DMS53 treated with DMSO at 0.1 percent for 48 hours (cell line): ENCODE results near the gene POLN.
"Not testable (repeated sequence)": the region's sequence is repeated elsewhere in the genome, so short reads cannot be mapped to it uniquely, and the experiment has no call there.

Experiments
- DNase-seq: peaks from one replicate; lab custom pipeline; 2025; ENCODE audit not compliant: unreplicated experiment; lab: John Stamatoyannopoulos, UW

Gene POLN

DNA sequence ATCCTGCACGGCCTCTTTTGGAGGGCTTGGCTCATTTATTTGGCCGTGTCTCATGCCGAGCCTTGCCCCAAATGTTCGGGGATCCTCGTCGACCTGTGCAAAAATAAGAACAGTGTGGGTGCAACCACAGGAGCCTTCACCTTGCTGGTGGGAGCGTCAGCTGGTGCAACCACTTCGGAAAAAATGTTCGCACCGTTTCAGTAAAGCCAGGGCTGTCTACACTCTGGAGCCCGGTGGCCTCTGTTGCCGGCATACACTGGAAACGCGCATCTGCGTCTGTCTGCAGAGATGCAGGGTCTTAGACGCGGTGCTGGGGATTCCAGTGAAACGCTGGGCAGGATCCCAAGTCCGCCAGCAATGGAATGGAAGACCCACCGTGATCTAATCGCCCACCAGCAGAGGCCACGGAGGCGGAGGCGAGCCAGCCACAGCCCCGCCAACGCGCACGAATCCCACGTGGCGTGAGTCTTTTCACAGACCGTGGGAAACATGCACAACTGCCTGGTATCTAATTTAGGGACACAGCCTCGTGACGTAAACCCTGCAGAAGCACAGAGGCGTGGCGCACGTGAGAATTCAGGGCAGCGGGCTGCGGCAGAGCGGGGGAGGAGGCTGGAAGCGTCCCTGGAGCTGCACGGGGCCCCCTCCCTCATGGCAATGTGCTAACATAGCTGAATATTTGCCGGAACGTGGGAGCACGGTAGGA is 33.8 kb upstream of the POLN start:
- DNase-seq: no peak

DNA sequence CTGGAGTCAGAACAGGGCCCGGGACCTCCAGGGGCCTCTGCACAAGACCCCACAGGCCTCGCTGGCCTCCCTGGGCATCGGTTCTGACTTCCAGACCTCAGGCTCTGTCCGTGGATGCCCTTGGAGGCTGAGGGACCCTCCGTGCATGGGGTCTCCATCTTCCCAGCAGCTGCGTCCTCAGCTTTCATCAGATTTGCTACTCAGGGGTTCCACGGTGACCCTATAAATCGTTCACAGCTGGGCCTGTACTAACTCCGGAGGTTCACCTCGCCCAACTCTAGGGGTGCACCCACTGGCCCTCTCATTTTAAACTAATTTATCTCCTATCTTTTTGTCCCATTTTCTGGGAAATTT is 33.1 kb upstream of the POLN start:
- not testable (repeated sequence) for DNase-seq

DNA sequence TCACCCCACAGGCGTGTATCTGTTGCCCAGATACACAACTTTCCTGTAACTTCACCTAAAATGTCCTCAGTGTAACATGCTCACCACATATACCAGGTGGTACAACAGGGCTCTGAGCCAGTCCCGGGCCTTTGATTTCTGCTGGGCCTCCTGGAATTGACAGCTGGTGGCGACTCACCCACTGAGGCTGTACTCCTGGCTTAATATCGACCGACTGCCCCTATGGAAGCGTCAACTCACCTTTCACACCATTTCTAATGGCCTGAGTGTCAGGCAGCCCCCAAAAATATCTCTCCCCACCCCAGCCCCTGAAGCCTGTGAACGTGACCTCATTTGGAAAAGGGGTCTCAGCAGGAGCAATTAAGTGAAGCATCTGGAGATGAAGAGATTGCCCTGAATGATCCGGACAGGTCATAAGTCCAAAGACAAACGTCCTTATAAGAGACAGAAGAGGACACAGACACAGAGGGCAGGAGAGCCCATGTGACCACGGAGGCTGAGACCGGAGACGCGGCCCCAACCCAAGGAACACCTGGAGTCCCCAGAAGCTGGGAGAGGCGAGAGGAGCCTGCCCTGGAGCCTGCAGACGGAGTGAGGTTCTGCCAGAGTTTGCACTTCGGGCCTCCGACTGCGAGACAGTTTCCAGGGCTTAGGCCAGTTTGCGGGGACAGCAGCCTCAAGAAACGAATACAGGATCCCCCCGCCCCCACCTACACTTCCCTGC is 32.6 kb upstream of the POLN start:
- DNase-seq: no peak

GRCh38 chr4:2273657-2274319 is 31.9 kb upstream of the POLN start:
- DNase-seq: no peak

- no peak for DNase-seq
Observed at GRCh38 chr4:2273221-2273620, 31.3 kb upstream of the POLN start.

GRCh38 chr4:2272828-2273120 is 30.9 kb upstream of the POLN start:
- DNase-seq: no peak

- no peak for DNase-seq
Observed at GRCh38 chr4:2272026-2272827, 30.3 kb upstream of the POLN start.

- no peak for DNase-seq
Observed at GRCh38 chr4:2271279-2272025, 29.5 kb upstream of the POLN start.

DNA sequence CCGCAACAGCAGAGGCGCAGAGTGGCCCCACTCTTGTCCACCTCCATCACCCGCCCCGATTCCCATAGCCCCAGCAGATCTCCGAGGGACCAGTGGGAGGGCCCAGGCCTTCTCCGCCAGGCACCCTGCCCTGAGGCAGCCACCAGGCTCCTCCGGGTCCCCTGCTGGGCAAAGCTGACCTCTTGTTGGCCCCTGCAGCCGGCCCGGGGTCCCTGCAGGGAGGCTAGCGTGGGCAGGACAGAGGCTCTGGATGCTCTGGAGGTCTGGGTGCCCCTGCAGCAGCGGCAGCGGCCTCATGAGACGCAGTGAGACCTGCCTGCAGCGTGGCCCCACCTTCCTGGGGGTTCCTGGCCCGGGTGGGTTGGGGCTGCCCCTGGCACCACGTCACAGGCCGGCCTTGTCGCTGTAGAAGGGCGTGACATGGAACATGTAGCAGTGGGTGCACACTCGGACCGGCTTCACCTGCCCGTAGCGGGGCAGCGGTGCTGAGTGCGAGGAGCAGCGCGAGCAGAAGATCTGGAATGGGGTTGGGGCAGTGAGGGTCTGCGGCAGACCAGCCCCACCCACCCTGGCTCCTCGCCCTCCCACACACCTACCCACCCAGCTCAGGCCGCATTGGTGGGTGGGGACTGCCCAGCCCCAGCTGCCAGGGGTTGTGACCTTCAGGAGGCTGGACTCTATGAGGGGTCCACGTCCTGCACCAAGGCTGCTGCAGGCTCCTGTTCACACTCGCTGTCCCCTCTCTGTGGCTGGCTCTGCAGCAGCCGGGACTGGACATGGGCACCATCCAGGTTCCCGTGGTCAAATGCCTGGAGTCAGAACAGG is 28.6 kb upstream of the POLN start:
- no peak for DNase-seq

GRCh38 chr4:2269618-2270163 is 27.8 kb upstream of the POLN start:
- no peak for DNase-seq

GRCh38 chr4:2269206-2269531 is 27.2 kb upstream of the POLN start:
- DNase-seq: no peak

- no peak for DNase-seq
Observed at GRCh38 chr4:2268357-2269205, 26.7 kb upstream of the POLN start.

DNA sequence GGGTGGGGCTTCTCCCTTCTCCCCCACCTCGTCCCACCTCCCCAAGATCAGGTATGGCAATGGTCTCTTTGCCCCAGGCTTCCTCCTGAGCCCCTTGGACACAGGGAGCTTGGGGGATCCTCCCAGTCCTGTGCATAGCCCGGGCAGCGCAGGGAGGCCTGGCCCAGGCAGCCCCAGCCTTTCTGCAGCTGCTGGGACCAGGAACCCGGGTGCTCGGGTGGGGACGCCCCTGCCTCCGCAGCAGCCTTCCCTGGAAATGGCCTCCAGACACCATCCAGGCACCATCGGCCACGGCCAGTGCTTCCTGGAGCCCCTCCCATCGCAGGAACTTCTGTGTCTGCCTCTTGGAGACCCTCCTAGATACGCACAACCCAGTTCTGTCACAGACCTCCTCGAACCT is 25.9 kb upstream of the POLN start:
- DNase-seq: no peak

DNA sequence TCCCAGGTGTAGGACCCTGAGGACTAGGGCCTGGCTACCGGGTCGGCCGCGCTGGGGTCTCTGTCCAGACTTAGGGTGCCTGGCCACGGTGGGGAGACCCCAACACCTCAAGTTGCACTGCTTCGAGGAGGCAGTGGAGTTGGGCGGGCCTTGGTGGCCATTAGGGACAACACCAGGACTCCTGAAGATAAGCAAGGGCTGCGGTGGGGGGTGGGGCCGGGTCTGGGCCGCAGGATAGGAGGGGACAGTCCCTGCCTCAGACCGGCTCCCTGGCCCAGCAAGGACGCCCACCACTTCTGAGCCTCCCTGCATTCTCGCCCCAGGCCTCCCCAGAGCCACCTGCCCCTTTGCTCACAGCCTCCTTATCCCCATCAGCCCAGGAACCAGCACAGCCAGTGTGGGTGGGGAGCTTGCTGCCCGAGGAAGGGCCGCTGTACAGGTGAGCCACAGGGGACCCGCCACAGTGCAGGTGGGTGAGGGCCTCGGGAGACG is 25.4 kb upstream of the POLN start:
- DNase-seq: no peak

DNA sequence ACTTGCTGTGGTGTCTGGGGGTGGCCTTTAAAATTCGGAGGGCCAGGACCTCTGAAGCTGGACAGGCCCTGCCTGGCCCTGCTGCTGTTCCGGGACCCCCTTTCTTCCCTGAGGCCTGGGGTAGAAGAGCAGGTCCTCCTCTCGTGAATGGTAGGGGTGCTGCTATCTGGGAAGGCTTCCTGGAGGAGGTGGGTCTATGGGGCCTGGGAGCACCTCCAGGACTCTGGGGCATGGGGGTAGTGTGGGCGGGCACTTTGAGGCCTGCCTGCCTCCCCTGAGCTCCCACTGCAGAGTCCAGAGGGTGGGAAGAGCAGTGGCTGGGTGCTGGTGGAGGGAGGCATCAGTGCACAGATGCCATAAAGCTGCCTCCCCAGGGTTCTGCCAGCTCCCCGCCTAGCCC is 24.9 kb upstream of the POLN start:
- no peak for DNase-seq

DNA sequence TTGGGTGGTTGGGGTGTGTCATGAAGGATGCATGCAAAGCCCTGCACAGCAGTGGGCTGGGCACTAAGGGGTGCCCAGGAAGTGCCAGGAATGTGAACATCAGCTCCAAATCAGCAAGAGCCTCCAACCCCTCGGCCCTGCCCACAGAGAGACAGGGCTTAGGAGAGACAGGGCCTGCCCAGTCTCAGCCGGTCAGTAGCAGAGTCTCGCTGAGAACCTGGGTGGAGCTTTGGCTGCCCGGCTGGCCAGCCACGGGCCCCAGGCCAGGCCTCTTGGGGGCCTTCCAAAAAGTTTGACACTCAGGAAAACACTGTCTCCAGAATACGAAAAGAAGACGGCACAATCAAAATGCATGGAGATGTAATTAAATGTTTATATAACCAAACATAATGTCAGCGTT is 24.3 kb upstream of the POLN start:
- DNase-seq: no peak

GRCh38 chr4:2265113-2266110 is 23.5 kb upstream of the POLN start:
- DNase-seq: no peak
